HepG2 (cell line): ENCODE data around the gene POU6F2. TPM values are rescaled to one million over a fixed set of nuclear protein-coding genes. Genes with fewer than 3 reads are reported as not detected.
A peak's percentile ranks its signal among the peaks of the same experiment; 100 is the strongest.

Experiments
- GABPB1 ChIP-seq: IDR thresholded peaks from 2 replicates; pipeline ENCODE4 v1.6.1; 2016; ENCODE audit warnings: mild to moderate bottlenecking, missing genetic modification reagents, moderate library complexity, missing compliant biosample characterization
- GATA4 ChIP-seq: sonication (generic); IDR thresholded peaks from 2 replicates; pipeline ENCODE4 v1.6.1; 2016; ENCODE audit warnings: antibody characterized with exemption, low read depth, borderline replicate concordance
- HNRNPK ChIP-seq: fragments of 200-400 bp; formaldehyde crosslinking; IDR thresholded peaks from 2 replicates; pipeline ENCODE4 v1.6.1; 2018; ENCODE audit warnings: low read length, low read depth, moderate library complexity, mild to moderate bottlenecking; ENCODE audit not compliant: poor library complexity, severe bottlenecking
- HNRNPLL ChIP-seq: fragments of 200-400 bp; formaldehyde crosslinking; IDR thresholded peaks from 2 replicates; pipeline ENCODE4 v1.6.1; 2017; ENCODE audit warnings: mild to moderate bottlenecking, low read depth, low read length; ENCODE audit not compliant: poor library complexity, severe bottlenecking
- KDM5A ChIP-seq: fragments of 200-600 bp; sonication (generic); IDR thresholded peaks from 2 replicates; pipeline ENCODE4 v1.7.0; 2018; ENCODE audit warnings: antibody characterized with exemption, mild to moderate bottlenecking, low read length, borderline replicate concordance
- ZFX ChIP-seq: sonication (generic); formaldehyde crosslinking; IDR thresholded peaks from 2 replicates; pipeline ENCODE4 v1.4.0; 2020; ENCODE audit warnings: mild to moderate bottlenecking, low read depth, missing genetic modification reagents, moderate library complexity
- ZNF563 ChIP-seq: sonication (generic); formaldehyde crosslinking; IDR thresholded peaks from 2 replicates; pipeline ENCODE4 v1.8.0; 2022; ENCODE audit warnings: mild to moderate bottlenecking, moderate library complexity, missing genetic modification reagents
- ZNF768 ChIP-seq: sonication (generic); formaldehyde crosslinking; IDR thresholded peaks from 2 replicates; pipeline ENCODE4 v1.4.0; 2020; ENCODE audit warnings: missing genetic modification reagents
- ZNF777 ChIP-seq: sonication (generic); formaldehyde crosslinking; IDR thresholded peaks from 2 replicates; pipeline ENCODE4 v1.4.0; 2020; ENCODE audit warnings: missing genetic modification reagents
- polyA plus RNA-seq, 8 experiments: library from polyadenylated mRNA; depleted of rRNA in 3 of 8; stranded (reverse) in 7 of 8; unstranded in 1 of 8; fragments of >200 nt; fragmentation: Illumina TruSeq in 4 of 8; extraction: Trizol in 4 of 8; gene quantifications; 2 replicates each; pipeline versions ENCODE4 v1.2.1 to v1.2.3, GENCODE V29; 2011 to 2016; ENCODE audit warnings: low read depth in 4 of 8, missing spikeins in 1 of 8, mixed read lengths in 1 of 8; ENCODE audit not compliant: insufficient read depth in 1 of 8
- total RNA-seq, 5 experiments: library from RNA; depleted of rRNA; stranded (reverse); fragments of >200 nt; fragmentation: Illumina TruSeq; extraction: Trizol; gene quantifications; 2 replicates each; pipeline ENCODE4 v1.2.3, GENCODE V29; 2016; ENCODE audit warnings: low read depth in 1 of 5
- TF ChIP-seq, protein P1 (sequence below): sonication (generic); formaldehyde crosslinking; IDR thresholded peaks from 2 replicates; pipeline ENCODE4 v1.5.0; 2020; ENCODE audit warnings: mild to moderate bottlenecking, missing genetic modification reagents, moderate library complexity
- TF ChIP-seq, protein P2 (sequence below): sonication (generic); formaldehyde crosslinking; IDR thresholded peaks from 2 replicates; pipeline ENCODE4 v1.4.0; 2020; ENCODE audit warnings: mild to moderate bottlenecking, missing genetic modification reagents
- TF ChIP-seq, protein P3 (sequence below): sonication (generic); formaldehyde crosslinking; IDR thresholded peaks from 2 replicates; pipeline ENCODE4 v1.9.0; 2021; ENCODE audit warnings: missing genetic modification reagents, mild to moderate bottlenecking, borderline replicate concordance
- TF ChIP-seq, protein P4 (sequence below): IDR thresholded peaks from 2 replicates; pipeline ENCODE4 v1.6.1; 2012; ENCODE audit warnings: inconsistent platforms
- TF ChIP-seq, protein P5 (sequence below): sonication (generic); formaldehyde crosslinking; IDR thresholded peaks from 2 replicates; pipeline ENCODE4 v1.4.0; 2020; ENCODE audit warnings: low read depth, mild to moderate bottlenecking, missing genetic modification reagents

The POU6F2 gene
- total and polyA plus RNA-seq, 2 of the 13 experiments (the other 11 are each of a cell fraction or from before 2014, with no cell fraction given): not detected

DNA sequence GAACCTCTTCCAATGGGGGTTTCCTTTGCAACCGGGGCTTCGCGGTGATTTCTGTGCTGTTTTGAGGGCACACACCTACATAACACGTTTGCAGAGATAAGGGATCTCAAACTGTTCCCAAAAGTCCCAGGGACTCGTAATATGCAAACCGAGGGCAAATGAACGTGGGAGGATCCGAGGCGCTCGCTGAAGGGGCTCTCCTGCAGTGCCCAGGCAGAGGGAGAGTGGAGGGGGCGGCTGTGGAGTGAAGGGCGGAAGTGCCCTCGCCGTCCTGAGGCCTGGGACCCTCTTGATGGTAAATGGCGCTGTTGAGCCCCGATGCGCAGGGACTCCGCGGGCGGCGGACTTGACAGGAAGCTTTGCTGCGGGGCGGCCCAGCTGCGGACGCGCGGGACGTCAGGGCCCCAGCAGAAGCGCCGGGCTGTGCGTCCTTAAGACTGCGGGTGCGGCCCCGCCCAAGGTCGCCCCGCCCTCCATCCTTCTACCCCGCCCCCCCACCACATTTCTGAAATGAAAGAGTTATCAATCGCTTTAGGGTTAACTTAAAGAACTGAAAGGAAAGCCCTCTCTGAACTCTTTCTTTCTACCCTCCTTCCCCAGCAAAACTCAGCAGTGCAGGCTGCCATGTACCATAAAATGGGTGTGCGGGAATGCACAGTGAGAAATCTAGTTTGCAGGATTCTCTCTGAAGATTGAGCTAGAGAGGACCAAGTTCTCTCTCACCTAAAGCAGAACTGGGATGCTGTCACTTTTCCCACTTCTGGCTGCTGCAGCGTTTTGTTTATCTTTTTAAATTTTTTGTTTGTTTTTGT is 436.7 kb downstream of the POU6F2 start (continued):
- 0 out of 2 replicates have a peak, but pooled peaks have one; percentile 21 for TF ChIP-seq ZNF563 (CRISPR knock-in tag)
- TF ChIP-seq, protein P1, sequence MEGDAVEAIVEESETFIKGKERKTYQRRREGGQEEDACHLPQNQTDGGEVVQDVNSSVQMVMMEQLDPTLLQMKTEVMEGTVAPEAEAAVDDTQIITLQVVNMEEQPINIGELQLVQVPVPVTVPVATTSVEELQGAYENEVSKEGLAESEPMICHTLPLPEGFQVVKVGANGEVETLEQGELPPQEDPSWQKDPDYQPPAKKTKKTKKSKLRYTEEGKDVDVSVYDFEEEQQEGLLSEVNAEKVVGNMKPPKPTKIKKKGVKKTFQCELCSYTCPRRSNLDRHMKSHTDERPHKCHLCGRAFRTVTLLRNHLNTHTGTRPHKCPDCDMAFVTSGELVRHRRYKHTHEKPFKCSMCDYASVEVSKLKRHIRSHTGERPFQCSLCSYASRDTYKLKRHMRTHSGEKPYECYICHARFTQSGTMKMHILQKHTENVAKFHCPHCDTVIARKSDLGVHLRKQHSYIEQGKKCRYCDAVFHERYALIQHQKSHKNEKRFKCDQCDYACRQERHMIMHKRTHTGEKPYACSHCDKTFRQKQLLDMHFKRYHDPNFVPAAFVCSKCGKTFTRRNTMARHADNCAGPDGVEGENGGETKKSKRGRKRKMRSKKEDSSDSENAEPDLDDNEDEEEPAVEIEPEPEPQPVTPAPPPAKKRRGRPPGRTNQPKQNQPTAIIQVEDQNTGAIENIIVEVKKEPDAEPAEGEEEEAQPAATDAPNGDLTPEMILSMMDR (CRISPR knock-in tag): peak; percentile 44
- TF ChIP-seq, protein P2, sequence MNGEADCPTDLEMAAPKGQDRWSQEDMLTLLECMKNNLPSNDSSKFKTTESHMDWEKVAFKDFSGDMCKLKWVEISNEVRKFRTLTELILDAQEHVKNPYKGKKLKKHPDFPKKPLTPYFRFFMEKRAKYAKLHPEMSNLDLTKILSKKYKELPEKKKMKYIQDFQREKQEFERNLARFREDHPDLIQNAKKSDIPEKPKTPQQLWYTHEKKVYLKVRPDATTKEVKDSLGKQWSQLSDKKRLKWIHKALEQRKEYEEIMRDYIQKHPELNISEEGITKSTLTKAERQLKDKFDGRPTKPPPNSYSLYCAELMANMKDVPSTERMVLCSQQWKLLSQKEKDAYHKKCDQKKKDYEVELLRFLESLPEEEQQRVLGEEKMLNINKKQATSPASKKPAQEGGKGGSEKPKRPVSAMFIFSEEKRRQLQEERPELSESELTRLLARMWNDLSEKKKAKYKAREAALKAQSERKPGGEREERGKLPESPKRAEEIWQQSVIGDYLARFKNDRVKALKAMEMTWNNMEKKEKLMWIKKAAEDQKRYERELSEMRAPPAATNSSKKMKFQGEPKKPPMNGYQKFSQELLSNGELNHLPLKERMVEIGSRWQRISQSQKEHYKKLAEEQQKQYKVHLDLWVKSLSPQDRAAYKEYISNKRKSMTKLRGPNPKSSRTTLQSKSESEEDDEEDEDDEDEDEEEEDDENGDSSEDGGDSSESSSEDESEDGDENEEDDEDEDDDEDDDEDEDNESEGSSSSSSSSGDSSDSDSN: peak; percentile 42; the same call in 1 of the 2 replicates
- peak; percentile 83 for TF ChIP-seq GABPB1 (CRISPR knock-in tag)
- TF ChIP-seq GATA4: no peak
- TF ChIP-seq, protein P3, sequence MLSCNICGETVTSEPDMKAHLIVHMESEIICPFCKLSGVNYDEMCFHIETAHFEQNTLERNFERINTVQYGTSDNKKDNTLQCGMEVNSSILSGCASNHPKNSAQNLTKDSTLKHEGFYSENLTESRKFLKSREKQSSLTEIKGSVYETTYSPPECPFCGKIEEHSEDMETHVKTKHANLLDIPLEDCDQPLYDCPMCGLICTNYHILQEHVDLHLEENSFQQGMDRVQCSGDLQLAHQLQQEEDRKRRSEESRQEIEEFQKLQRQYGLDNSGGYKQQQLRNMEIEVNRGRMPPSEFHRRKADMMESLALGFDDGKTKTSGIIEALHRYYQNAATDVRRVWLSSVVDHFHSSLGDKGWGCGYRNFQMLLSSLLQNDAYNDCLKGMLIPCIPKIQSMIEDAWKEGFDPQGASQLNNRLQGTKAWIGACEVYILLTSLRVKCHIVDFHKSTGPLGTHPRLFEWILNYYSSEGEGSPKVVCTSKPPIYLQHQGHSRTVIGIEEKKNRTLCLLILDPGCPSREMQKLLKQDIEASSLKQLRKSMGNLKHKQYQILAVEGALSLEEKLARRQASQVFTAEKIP: no peak
- TF ChIP-seq ZFX (CRISPR knock-in tag): peak; percentile 44; the same call in 1 of the 2 replicates
- peak; percentile 31; the same call in 1 of the 2 replicates for TF ChIP-seq ZNF777 (CRISPR knock-in tag)
- TF ChIP-seq, protein P4, sequence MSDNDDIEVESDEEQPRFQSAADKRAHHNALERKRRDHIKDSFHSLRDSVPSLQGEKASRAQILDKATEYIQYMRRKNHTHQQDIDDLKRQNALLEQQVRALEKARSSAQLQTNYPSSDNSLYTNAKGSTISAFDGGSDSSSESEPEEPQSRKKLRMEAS: 0 out of 2 replicates have a peak, but pooled peaks have one; percentile 15
- TF ChIP-seq, protein P5, sequence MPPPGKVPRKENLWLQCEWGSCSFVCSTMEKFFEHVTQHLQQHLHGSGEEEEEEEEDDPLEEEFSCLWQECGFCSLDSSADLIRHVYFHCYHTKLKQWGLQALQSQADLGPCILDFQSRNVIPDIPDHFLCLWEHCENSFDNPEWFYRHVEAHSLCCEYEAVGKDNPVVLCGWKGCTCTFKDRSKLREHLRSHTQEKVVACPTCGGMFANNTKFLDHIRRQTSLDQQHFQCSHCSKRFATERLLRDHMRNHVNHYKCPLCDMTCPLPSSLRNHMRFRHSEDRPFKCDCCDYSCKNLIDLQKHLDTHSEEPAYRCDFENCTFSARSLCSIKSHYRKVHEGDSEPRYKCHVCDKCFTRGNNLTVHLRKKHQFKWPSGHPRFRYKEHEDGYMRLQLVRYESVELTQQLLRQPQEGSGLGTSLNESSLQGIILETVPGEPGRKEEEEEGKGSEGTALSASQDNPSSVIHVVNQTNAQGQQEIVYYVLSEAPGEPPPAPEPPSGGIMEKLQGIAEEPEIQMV: peak; percentile 47; the same call in 1 of the 2 replicates
- TF ChIP-seq KDM5A: no peak
- TF ChIP-seq ZNF768 (CRISPR knock-in tag): peak; percentile 11; the same call in 1 of the 2 replicates
- TF ChIP-seq HNRNPLL: peak; percentile 69
- TF ChIP-seq HNRNPK: peak; percentile 68
